CD4-positive, alpha-beta T cell (primary cell): ENCODE measurements around the gene CCDC157. TPM values are rescaled to one million over a fixed set of nuclear protein-coding genes. Genes with fewer than 3 reads are reported as not detected.

Experiments
- ATAC-seq: fragments of 200-7000 bp; cut with Tn5 transposase; one replicate; pipeline ENCODE4 v1.10.0; 2022; ENCODE audit warnings: mild to moderate bottlenecking; ENCODE audit not compliant: poor library complexity
- CTCF ChIA-PET: fragments of 350-600 bp; sonication (Branson Sonifier 250); formaldehyde crosslinking; loops from one replicate; lab custom pipeline; 2021; ENCODE audit warnings: antibody characterized with exemption, inconsistent platforms; lab: Charles Lee
- POLR2A ChIA-PET: fragments of 350-600 bp; sonication (Branson Sonifier 250); formaldehyde crosslinking; loops from one replicate; lab custom pipeline; 2021; ENCODE audit warnings: antibody characterized with exemption, inconsistent platforms; lab: Charles Lee
- DNase-seq, 14 experiments: peaks; one replicate each; pipeline ENCODE4 v3.0.0-alpha.2; 2013 to 2020; ENCODE audit warnings: mixed read lengths in 2 of 14
- H3K27ac ChIP-seq, 2 donors: one replicate each; pipeline versions ENCODE4 v1.5.1 to v1.7.0; 2013; ENCODE audit warnings: low read length in 2 of 2, low read depth in 1 of 2, mild to moderate bottlenecking in 1 of 2
- H3K27me3 ChIP-seq, 2 experiments: 1 replicate in 1 of 2; 2 replicates in 1 of 2; pipeline versions ENCODE4 v1.6.1 to v1.7.0; 2013; ENCODE audit warnings: low read length in 2 of 2, control low read depth in 1 of 2, mild to moderate bottlenecking in 1 of 2, moderate library complexity in 1 of 2; ENCODE audit not compliant: insufficient read depth in 2 of 2, control insufficient read depth in 1 of 2
- H3K36me3 ChIP-seq: one replicate; pipeline ENCODE4 v1.6.1; 2013; ENCODE audit warnings: low read length, control low read depth; ENCODE audit not compliant: insufficient read depth
- H3K4me1 ChIP-seq: one replicate; pipeline ENCODE4 v1.6.1; 2013; ENCODE audit warnings: low read length, control low read depth; ENCODE audit not compliant: insufficient read depth
- H3K4me3 ChIP-seq: one replicate; pipeline ENCODE4 v1.5.1; 2013; ENCODE audit warnings: mild to moderate bottlenecking, low read length, moderate library complexity
- H3K9me3 ChIP-seq, 2 experiments: 1 replicate in 1 of 2; 2 replicates in 1 of 2; pipeline versions ENCODE4 v1.6.1 to v1.7.0; 2013; ENCODE audit warnings: low read length in 2 of 2, mild to moderate bottlenecking in 2 of 2, control low read depth in 1 of 2, moderate library complexity in 1 of 2; ENCODE audit not compliant: control insufficient read depth in 1 of 2, insufficient read depth in 1 of 2
- H3K27ac Mint-ChIP-seq: one replicate; pipeline ENCODE4 v1.8.0; 2020; ENCODE audit warnings: mixed read lengths
- H3K27me3 Mint-ChIP-seq: one replicate; pipeline ENCODE4 v1.8.0; 2021; ENCODE audit warnings: mixed read lengths
- H3K36me3 Mint-ChIP-seq: one replicate; pipeline ENCODE4 v1.8.0; 2021; ENCODE audit warnings: low read depth, mixed read lengths
- H3K4me1 Mint-ChIP-seq: one replicate; pipeline ENCODE4 v1.8.0; 2021; ENCODE audit warnings: low read depth, mixed read lengths
- H3K4me3 Mint-ChIP-seq: one replicate; pipeline ENCODE4 v1.8.0; 2020; ENCODE audit warnings: mild to moderate bottlenecking, mixed read lengths
- H3K9me3 Mint-ChIP-seq: one replicate; pipeline ENCODE4 v1.8.0; 2020; ENCODE audit warnings: mixed read lengths
- CTCF ChIP-seq: fragments of 200-600 bp; IDR thresholded peaks from one replicate; pipeline ENCODE4 v1.8.0; 2022; ENCODE audit warnings: antibody characterized with exemption, mild to moderate bottlenecking
- intact Hi-C, 2 experiments: fragments of 100-400 bp; cut with DNase I in 1 of 2; cut with micrococcal nuclease in 1 of 2; formaldehyde crosslinking; loops; one replicate each; pipeline versions ENCODE4 v1.15.1 to v1.9.0; 2023 to 2025; cut with DNase I, micrococcal nuclease
- total RNA-seq, 174 experiments: library from RNA in 2 of 174; stranded (reverse) in 2 of 174; gene quantifications; one replicate each; pipeline ENCODE4 v1.2.3 and lab custom pipeline; 2021 to 2026

Gene CCDC157
- total RNA-seq, 2 experiments from 2014 or later, result 8.3 to 10.1 TPM

GRCh38 chr22:30383061-30383460 lies 26.3 kb downstream of the CCDC157 start:
- H3K36me3 Mint-ChIP-seq, result no peaks in the 10 kb centered on the region
- peaks cover 10% of the 10 kb centered on the region for H3K4me1 ChIP-seq
- H3K27me3 ChIP-seq, result no peaks in the 10 kb centered on the region
- H3K36me3 ChIP-seq, result no peaks in the 10 kb centered on the region
- no peak overlapping the region for H3K4me3 ChIP-seq
- ATAC-seq, result no peak
- intact Hi-C loops, result no loop called here
- no peak overlapping the region for H3K27ac ChIP-seq
- H3K4me3 Mint-ChIP-seq, result no peak overlapping the region
- no peak for TF ChIP-seq CTCF
- no peak overlapping the region for H3K27ac Mint-ChIP-seq
- H3K27me3 Mint-ChIP-seq, result no peaks in the 10 kb centered on the region
- ChIA-PET POLR2A (no interaction called here), CTCF (interaction anchor here (1.0 kb wide), 1 partner anchor 120 kb away, joined by 4 read pairs; no protein-coding TSS in a partner anchor)
- H3K4me1 Mint-ChIP-seq, result peaks cover 15% of the 10 kb centered on the region
- DNase-seq, result no peak
- no peaks in the 10 kb centered on the region for H3K9me3 Mint-ChIP-seq
- H3K9me3 ChIP-seq, result no peaks in the 10 kb centered on the region

- Mint-ChIP-seq H3K9me3 (no peaks in the 10 kb centered on the region), H3K27ac (no peak overlapping the region), H3K36me3 (no peaks in the 10 kb centered on the region), H3K4me3 (peak overlapping the region; percentile 83), H3K27me3 (no peaks in the 10 kb centered on the region), H3K4me1 (peaks cover 16% of the 10 kb centered on the region)
- Histone ChIP-seq H3K27ac (no peak overlapping the region), H3K4me3 (no peak overlapping the region), H3K27me3 (no peaks in the 10 kb centered on the region), H3K36me3 (no peaks in the 10 kb centered on the region), H3K4me1 (peaks cover 11% of the 10 kb centered on the region), H3K9me3 (no peaks in the 10 kb centered on the region)
- ChIA-PET CTCF (interaction anchor here (1.1 to 4.1 kb wide), 2 partner anchors 41 to 97 kb away, joined by 3 to 99 read pairs; partner anchors contain the start of gene CASTOR1), POLR2A (interaction anchor here (0.5 to 3.0 kb wide), 6 partner anchors 29 to 98 kb away, joined by 3 to 83 read pairs (median 4); partner anchors contain the start of genes CASTOR1, CCDC157 and SF3A1)
- DNase-seq (no peak), ATAC-seq (no peak)
- intact Hi-C loops, result loop anchor here (2.0 kb wide), 2 partner anchors 29 to 57 kb away; partner anchors contain the start of genes CCDC157 (in 1 of the 2) and SF3A1 (in 1 of the 2)
- TF ChIP-seq CTCF, result no peak
Measured at GRCh38 chr22:30385942-30386341, 29.1 kb downstream of the CCDC157 start.

- Mint-ChIP-seq H3K36me3 (no peaks in the 10 kb centered on the region), H3K4me1 (peaks cover 22% of the 10 kb centered on the region), H3K27me3 (no peaks in the 10 kb centered on the region), H3K27ac (no peak overlapping the region), H3K9me3 (no peaks in the 10 kb centered on the region), H3K4me3 (peak overlapping the region; percentile 83)
- Histone ChIP-seq H3K4me3 (peak overlapping the region; percentile 45), H3K27ac (no peak overlapping the region), H3K9me3 (no peaks in the 10 kb centered on the region), H3K4me1 (peaks cover 17% of the 10 kb centered on the region), H3K36me3 (no peaks in the 10 kb centered on the region), H3K27me3 (no peaks in the 10 kb centered on the region)
- no peak for TF ChIP-seq CTCF
- intact Hi-C loops, result loop anchor here (2.0 kb wide), 2 partner anchors 30 to 58 kb away; partner anchors contain the start of genes CCDC157 (in 1 of the 2) and SF3A1 (in 1 of the 2)
- CTCF ChIA-PET, result interaction anchor here (0.9 to 4.1 kb wide), 6 partner anchors 32 to 122 kb away, joined by 3 to 99 read pairs (median 5); partner anchors contain the start of gene CASTOR1
- POLR2A ChIA-PET, result interaction anchor here (1.2 to 3.0 kb wide), 4 partner anchors 60 to 98 kb away, joined by 3 to 83 read pairs (median 5); partner anchors contain the start of genes CASTOR1 and TBC1D10A
- ATAC-seq (no peak), DNase-seq (peak in 1 of 14 experiments; percentile 43)
Measured at GRCh38 chr22:30386608-30386959, 29.8 kb downstream of the CCDC157 start.
